Left hindlimb (tissue), 1 donor: ENCODE measurements around the gene PARD6A.

Experiments used
- DNase-seq: peaks from one replicate; pipeline ENCODE4 v3.0.0-alpha.2; 2018

PARD6A gene, protein sequence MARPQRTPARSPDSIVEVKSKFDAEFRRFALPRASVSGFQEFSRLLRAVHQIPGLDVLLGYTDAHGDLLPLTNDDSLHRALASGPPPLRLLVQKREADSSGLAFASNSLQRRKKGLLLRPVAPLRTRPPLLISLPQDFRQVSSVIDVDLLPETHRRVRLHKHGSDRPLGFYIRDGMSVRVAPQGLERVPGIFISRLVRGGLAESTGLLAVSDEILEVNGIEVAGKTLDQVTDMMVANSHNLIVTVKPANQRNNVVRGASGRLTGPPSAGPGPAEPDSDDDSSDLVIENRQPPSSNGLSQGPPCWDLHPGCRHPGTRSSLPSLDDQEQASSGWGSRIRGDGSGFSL

DNA sequence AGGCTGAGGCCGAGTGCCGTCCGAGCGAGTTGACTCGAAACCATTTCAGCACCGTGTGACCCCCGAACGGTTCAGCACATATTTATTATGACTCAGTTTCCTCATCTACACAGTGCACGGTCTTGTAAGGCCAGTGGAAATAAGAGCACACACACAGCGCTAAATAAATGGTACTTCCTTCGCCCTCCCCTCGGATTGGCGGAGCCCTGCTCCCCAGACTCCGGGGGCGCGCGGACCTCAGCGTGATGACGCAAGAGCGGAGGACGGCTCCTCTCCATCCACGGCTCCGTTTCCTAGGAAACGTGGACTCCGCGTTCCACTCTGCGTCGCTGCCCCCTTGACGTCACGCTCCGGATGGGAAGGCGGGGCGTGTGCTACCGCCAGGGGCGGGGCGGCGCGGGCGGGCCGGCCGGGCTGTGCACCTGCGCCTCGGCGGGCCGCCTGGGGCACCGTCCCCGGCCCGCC, at the start of gene PARD6A:
Gene PARD6A (plus strand): TSS at position 397 of the 465 bp plus-strand sequence. CDS start 79 bp downstream, outside the sequence.
- DNase-seq, result peak; percentile 96

DNA sequence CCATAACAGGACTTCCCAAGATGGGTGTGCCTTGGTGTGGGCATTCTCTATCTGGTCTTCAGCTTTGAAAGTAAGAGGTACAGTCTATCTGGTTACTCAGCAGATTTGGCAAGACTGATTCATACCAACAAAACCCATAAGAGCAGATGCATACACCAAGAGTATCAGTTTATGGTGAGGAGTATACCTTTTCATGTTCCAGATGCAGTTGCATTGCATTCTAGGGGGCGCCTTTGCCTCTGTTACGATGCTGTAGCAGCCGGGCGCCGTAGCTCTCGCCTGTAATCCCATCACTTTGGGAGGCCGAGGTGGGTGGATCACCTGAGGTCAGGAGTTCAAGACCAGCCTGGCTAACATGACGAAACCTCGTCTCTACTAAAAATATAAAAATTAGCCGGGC, 47.0 kb upstream of the PARD6A start:
- no peak for DNase-seq

DNA sequence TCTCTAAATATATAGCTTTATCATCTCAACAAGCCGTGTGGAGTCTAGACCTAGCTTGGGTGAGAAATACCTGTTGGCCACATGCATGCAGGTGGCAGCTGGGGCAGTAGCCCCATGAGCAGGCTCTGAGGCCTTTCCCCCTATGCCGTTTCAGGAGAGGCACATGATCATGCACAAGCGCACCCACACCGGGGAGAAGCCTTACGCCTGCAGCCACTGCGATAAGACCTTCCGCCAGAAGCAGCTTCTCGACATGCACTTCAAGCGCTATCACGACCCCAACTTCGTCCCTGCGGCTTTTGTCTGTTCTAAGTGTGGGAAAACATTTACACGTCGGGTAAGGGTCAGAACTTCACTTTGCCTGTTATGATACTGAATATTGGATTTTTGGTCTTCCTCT, 32.5 kb upstream of the PARD6A start:
- DNase-seq, result no peak

DNA sequence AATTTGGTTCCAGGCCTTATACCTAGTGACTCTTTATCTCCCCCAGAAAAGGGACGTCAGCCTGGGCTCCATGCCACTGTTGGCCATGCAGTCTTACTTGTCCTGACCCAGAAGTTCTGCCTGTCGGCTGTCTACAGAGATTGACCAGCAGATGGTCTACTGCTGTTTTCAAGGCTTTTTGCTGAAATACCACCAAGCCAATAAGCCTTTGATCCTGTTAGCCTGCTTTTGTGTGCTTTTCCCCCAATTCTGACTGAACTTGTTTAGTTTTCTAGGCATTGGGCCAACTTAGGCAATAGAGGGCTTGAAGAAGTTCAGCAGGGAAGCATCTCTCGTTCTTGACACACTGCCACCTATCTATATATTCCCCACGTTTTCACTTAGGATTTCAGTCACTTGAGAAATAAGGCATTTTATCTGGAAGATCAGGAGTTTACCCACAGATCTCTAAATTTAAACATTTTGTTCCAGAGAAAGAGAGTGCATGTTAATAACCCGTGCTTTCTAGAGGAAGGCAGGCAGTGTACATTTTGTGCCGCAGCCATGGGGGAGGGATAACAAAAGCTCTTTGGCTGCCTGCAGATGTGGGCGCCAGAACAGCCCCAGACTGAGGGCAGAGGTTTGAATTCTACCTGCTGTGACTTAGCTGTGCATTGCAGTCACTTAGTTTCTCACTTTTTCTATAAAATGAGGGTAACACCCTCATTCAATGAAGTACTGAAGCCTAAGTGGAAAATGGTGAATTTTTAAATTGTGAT, 28.2 kb upstream of the PARD6A start:
- DNase-seq, result no peak

DNA sequence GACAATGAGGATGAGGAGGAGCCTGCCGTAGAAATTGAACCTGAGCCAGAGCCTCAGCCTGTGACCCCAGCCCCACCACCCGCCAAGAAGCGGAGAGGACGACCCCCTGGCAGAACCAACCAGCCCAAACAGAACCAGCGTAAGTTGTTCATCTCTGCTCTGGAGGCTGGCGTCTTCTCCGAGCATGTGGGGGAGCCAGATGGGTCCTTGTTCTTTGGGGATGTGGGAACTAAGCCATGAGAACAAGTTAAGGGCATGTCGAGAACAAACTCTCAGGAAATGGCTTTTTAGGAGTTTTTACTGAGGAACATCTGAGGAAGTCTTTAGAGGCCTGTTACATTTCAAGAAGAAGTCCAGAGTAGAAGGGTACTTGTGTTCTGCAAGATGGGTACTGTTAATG, 24.0 kb upstream of the PARD6A start:
- no peak for DNase-seq

DNA sequence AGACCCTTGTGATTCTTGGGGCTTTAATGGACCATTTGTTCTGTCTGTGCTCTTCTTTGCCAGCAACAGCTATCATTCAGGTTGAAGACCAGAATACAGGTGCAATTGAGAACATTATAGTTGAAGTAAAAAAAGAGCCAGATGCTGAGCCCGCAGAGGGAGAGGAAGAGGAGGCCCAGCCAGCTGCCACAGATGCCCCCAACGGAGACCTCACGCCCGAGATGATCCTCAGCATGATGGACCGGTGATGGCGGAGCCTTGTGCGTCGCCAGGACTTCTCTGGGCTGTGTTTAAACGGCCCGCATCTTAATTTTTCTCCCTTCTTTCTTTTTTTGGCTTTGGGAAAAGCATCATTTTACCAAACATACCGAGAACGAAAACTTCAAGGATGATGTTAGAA, 23.1 kb upstream of the PARD6A start:
- DNase-seq, result no peak

DNA sequence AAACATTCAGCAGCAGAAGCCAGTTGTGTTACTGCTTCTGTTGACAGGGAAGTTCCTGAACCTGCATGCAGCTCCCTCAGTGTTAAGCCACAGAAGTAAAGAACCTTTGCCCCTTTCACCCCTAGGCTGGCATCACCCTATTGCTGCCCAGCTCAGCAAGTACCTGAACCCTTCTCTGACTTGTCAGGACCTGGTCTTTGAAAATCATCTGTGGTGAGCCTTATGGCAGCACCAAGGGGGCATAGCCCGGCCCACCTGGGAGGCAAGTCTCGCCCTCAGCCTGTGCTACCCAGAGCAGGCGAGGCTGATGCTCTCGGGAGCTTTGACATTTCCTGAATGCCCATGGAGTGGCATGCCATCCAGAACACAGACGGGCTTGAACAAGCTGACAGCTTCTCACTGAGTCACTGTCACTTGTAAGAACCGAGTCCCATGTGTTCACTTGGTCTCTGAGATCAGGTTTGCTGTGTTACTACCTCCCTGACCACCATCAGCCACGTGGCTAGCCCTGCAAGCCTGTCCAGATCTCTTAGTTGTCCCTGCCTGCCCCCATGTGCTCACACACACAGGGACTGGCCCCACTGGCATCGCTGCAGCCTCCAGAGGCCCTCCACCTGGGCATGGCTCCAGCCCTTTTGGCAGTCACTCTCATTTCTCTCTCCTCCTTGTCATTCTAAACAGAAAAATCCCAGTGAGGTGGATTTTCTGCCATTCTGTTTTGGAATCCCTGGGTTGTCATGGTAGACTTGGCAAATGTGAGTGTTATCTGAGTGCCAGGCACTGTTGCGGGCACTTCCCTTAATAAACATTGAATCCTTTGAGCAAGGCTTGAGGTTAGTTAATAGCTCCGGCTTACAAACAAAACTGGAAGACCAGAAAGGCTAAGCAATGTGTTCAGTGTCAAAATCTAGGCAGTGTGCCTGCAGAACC, 18.7 kb upstream of the PARD6A start:
- no peak for DNase-seq

DNA sequence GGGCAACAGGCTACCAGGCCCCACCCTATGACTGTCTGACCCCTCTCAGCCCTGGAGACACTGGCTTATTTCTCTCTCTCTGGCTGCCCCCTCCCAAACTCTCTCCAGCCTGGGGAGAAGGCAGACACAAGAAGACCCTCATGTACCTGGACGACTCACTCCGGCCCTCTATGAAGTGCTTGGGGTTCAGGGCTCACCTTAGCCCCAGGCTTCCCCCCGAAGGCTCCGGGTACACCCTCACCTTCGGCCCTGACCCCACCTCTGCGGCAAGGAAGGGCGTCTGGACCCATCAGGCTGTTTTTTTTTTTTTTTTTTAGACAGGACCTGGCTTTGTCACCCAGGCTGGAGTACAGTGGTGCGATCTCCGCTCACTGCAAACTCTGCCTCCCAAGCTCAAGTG, 16.7 kb upstream of the PARD6A start:
- no peak for DNase-seq

DNA sequence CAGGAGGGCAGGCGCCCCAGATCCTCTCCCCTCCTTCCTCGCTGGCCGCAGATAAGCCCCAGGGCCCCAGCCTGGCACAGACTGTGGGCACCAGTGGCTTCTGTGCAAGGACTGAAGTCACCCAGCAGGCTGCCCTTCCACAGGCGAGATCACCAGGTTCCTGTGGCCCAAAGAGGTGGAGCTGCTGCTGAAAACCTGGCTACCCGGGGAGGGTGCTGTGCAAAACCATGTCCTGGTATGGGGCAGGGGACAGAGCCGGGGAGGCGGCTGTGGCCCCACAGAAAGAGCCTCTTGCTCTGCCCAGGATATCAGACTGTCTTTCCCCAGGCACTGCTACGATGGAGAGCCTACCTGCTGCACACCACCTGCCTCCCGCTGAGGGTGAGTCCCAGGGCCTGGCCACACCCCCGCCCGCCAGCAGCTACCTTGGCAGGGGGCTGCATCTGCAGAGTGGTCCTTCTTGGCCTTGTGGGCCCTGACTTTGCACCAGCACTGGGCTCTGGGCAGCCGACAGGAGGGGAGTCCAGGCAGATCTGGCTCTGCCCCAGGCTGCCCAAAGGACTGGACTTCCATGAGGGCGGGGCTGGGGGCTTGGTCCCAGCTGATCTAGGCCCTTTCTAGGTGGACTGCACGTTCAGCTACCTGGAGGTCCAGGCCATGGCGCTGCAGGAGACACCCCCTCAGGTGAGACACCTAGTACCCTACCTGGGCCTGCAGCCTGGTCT, 15.2 kb upstream of the PARD6A start:
- DNase-seq, result no peak

DNA sequence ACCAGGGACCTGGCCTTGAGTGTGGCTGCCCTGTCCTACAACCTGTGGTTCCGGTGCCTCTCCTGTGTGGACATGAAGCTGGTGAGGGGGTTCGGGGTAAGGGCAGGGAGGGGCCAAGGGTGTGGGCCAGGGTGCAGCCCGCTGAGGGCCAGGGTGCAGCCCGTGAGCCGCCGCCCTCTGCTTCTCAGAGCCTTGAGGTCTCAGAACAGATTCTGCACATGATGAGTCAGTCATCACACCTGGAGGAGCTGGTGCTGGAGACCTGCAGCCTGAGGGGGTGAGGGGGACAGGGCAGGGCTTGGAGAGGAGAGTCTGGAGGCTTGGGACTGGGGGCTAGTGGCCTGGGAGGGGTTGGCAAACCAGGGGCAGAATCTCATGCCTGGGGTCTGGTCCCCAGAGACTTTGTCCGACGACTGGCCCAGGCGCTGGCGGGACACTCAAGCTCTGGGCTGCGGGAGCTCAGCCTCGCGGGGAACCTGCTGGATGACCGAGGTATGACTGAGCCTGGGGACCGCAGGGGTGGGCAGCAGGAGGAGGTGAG, 13.6 kb upstream of the PARD6A start:
- DNase-seq, result no peak

DNA sequence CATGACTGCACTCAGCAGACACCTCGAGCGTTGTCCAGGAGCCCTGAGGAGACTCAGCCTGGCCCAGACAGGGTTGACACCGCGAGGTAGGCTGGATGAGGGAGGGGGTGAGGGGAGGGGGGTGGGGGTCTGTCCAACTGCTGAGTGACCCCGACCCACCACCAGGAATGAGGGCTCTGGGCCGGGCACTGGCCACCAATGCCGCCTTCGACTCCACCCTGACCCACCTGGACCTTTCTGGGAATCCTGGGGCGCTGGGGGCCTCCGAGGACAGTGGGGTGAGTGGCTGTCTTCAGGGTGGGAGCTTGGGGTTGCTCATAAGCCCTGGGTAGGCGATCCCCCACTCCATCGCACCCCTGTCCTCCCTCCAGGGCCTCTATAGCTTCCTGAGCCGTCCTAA, 13.1 kb upstream of the PARD6A start:
- no peak for DNase-seq

DNA sequence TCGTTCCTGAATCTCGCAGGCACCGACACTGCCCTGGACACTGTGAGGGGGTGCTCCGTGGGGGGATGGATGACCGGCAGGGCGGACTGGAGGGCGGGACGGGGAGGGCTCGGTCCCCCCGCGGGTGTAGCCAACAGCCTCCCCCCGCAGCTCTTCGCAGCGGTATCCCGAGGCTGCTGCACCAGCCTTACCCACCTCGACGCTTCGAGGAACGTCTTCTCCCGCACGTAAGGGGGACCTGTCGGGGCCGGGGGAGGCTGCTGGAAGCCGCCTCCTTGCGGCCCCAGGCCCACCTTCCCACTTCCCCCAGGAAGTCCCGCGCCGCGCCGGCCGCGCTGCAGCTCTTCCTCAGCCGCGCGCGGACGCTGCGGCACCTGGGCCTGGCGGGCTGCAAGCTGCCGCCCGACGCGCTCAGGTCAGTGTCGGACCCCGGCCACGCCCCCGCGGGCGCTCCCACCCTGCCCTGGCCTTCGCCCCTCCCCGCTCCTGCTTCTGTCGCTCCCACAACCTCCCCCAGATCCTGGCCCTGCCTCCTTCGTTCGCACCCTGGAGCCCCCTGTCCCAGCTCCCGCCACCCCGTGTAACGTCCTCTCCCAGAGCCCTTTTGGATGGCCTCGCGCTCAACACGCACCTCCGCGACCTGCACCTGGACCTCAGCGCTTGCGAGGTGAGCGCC, 12.5 kb upstream of the PARD6A start:
- no peak for DNase-seq

DNA sequence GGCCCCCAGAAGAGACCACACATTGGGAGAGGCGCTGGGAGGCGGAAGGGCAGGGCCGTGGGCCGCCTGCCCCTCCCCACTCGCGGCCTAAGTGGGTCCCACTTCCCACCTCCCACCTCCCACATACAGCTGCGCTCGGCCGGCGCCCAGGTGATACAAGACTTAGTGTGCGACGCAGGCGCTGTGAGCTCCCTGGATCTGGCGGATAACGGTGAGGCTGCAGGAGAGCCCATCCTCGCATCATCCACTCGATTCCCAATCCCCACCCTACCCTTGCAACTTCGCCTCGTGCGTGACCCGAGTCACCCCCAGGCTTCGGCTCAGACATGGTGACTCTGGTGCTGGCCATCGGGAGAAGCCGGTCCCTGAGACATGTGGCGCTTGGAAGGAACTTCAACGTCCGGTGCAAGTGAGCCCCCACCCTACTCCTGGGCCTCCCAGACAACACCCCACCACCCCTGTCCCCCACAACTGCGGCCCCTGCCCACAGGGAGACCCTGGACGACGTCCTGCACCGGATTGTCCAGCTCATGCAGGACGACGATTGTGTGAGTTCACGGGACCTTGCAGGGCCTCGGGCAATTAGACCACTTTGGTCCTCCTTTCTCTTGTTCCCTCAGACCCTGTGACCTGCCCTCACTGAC, 11.9 kb upstream of the PARD6A start:
- DNase-seq, result no peak

DNA sequence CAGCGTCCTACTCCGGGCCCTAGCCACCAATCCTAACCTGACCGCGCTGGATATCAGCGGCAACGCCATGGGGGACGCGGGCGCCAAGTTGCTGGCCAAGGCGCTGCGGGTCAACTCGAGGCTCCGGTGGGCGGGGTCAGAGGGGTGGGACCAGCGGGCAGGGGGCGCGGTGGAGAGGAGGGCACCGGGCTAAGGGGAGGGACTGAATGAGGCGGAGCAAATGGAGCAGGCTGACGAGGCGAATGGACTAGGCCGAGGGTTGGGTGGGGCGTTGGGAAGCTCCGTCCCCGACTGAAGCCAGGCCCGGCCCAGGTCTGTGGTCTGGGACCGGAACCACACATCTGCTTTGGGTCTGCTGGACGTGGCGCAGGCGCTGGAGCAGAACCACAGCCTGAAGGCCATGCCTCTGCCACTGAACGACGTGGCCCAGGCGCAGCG, 11.2 kb upstream of the PARD6A start:
- DNase-seq, result no peak

DNA sequence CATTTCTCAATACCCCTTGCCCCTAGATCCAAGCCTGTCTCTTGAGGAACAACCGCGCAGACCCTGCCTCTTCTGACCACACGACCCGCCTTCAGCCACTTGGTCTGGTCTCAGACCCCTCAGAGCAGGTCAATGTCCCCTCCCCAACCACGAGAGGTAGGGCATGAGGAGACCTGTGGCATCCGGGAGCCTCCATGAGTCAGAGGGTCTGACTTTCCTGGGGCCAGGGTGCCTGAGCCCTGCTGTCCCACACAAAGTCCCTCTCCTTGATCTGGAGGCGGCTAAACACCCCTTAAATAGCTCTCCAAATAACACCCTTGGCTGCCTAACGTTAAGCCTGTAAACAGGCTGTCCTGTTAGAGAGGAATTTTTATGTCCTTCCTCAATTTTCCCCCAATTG, 10.7 kb upstream of the PARD6A start:
- no peak for DNase-seq

DNA sequence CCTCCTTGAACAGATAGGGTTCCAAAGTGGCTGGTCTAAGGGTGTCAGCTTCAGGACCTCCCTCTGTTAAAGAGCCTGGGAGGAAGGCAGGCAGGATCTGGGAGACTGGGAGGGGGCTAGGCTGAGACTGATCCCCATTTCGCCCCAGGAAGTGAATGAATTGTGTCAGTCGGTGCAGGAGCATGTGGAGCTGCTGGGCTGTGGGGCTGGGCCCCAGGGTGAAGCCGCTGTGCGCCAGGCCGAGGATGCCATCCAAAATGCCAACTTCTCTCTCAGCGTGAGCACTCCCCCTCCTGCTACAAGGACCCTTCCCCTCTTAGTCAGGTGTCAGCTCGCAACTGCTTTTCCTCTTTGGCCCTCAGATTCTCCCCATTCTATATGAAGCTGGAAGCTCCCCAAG, 9.7 kb upstream of the PARD6A start:
- no peak for DNase-seq

DNA sequence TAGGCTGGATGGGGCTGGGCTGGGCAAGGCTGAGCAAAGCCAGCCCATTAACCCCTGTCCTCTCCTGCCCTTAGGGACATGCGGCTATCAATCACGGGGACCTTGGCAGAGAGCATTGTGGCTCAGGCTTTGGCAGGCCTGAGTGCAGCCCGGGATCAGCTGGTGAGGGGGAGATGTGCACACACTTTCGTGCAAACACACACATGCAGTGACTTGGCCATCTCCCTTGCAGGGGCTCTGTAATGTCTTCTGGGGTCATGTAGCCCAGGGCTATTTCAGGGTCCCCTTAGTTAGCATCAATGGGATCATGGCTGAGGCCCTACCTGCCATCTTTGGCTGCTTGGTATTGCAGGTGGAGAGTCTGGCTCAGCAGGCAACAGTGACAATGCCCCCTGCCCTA, 8.9 kb upstream of the PARD6A start:
- DNase-seq, result peak; percentile 20

DNA sequence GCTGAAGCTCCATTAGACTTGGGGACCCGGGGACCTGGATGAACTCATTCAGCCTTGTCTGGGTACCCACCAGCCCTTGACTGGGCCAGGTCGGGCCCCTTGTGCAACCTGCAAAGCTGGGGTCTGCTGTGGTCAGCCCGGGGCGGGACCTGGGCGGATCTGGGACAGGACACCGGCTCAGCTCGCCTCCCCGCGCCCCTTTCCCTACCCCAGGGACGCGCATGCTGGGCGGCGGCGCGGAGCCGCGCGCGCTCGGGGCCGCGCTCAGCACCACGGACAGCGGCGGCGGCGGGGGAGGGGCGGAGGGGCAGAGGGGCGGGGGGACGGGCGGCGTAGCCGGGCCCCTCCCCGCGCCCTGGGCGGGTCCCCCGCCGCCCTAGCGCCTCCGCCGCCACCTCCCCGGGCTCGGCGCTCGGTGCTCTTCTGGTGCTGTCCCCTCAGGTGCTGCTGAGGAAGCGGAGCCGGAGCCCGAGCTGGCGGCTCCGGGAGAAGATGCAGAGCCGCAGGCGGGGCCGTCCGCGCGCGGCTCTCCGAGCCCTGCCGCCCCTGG, 8.1 kb upstream of the PARD6A start:
- peak; percentile 44 for DNase-seq

DNA sequence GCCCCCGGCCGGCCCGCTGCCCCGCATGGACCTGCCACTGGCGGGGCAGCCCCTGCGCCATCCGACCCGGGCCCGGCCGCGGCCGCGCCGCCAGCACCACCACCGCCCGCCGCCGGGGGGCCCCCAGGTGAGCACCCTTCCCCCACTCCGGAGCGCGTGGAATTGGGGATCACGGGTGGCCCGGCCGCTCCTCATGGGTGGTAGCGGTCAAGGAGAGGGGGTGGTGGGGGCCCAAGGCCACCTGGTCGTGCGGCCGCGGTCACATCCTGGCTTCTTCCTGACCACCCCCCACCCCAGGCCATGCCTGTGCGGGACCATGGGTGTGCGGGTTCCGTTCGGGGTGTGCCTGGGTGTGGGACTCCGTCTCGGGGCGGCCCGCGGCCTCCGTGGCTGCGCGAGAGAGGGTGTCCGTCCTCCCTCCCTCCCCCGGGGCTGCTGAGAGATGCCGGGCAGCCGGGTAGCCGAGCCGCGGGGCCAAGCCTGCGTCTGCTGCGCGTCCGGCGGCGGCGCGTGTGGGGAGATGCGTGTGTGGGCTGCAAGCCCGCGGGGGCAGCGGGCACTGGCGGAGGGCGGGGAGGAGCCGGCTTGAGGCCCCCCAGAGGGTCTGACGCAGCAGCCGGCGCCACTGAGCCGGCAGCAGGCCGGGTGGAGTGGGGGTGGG, 7.5 kb upstream of the PARD6A start:
- peak; percentile 52 for DNase-seq

DNA sequence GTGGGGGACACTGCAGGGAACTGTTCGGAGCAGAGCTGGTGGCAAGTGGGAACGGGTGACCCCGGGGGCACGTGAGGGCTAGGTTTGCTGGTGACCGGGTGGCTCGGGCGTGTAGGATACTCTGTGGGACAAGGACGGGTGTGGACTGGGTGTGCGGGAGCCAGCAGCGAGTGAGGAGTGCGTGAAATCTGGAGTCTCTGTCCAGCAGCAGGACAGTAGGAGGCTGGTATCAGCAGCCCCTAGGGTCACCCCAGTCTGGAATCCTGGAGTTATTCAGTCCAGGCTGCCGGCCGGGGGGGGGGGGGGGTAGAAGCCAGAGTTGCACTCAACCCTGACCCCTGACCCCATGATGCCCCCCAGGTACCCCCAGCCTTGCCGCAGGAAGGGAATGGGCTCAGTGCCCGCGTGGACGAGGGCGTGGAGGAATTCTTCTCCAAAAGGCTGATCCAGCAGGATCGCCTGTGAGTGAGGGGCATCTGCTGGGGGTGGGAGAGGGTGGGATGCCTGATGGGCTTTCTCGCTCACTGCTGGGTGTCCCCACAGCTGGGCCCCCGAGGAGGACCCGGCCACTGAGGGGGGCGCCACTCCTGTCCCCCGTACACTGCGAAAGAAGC, 6.9 kb upstream of the PARD6A start:
- DNase-seq, result no peak
